HG03066 (cell line): Measurements from ENCODE around the gene JPT1.
"Not testable (repeated sequence)": the region's sequence is repeated elsewhere in the genome, so short reads cannot be mapped to it uniquely, and the experiment has no call there.

Source experiments
- ATAC-seq: cut with Tn5 transposase; IDR thresholded peaks from one replicate; pipeline ENCODE4 v1.9.1; 2021; ENCODE audit warnings: low read depth; ENCODE audit not compliant: unreplicated experiment

Gene JPT1

DNA sequence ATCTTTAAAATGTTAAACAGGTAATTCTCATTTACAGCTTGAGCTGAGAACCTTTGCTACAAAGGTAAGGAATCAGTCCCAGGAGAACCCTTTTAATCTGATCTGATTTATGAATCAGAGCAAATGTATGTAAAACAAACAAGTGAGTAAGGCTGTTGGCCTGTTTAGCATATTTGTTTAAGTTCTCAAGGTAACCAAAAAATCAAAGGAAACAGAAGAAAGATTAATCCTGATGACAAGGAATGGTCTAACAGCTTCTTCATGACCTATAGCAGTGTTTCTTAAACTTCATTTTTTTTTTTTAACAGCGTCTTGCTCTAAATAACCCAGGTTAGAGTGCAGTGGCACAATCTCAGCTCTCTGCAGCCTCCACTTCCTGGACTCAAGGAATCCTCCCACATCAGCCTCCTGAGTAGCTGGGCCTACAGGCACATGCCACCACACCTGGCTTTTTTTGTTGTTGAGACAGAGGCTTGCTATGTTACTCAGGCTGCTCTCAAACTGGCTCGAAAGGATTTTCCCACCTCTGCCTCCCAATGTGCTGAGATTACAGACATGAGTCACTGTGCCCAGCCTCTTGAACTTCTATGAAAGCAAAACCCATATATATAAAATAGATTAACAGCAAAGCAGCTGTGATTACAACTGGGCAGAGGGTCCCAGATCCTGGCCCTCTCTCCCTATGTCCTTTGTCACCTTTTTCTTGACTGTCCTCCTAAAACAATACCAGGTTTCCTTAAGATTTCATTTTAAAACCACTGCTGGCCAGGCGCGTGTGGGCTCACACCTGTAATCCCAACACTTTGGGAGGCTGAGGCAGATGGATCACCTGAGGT lies 5.1 kb upstream of the JPT1 start:
- no peak for ATAC-seq

DNA sequence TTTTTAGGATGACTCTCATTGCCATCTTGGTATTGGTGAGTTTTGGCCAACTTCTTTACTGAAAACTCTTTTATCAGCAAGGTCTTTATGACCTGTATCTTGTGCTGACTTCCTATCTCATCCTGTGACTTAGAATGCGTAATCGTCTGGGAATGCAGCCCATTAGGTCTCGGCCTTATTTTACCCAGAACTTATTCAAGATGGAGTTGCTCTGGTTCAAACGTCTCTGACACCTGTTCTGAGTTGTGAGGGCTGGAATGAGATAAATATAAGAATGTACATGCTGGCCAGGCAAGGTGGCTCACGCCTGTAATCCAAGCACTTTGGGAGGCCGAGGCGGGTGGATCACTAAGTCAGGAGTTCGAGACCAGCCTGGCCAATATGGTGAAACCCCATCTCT lies 4.2 kb upstream of the JPT1 start:
- ATAC-seq: not testable (repeated sequence)

- ATAC-seq: no peak
These were observed 884 bp upstream of the JPT1 start for GRCh38 chr17:75155191-75155601.

- ATAC-seq: peak; percentile 12
These were observed 525 bp downstream of the JPT1 start for GRCh38 chr17:75153780-75154194.

DNA sequence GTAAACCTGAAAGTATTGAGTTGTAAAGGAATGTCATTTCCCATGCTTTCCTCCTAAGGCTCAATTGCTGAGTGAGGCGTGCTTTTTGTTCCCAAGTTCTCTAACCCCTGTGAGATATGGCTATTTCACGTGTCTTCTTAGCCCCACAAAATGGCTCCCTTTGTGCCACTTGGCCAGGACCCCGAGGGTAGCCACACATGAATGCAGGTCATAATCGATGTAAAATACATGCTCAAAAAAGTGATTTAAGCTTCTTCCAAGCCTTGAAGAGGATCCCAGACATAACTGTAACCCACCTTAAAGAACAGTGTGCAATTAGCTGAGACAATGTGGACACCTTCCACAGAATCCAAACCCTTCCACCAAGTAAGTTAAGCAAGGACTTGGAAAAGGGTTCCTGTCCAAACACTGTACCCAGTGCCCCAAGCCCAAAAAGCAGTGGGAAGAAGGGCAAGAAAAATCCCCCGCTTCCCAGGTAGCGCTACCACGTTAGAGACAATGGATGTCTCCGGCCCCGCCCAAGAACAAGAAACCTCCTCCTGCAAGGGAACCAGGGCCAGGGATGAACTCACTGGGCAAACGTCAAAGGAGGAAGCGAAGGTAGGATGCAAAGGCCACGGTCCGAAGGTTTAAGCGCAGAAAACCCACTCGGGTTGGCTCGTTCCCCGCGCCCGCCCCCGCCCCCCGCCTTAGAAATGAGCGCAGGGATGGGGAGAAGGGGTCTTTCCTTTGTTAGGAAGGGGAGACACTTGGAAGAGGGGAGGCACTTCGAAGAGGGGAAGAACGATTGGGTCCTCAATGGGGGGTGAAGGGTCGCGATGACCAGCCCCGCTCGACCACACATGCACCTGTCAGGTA lies 1.2 kb downstream of the JPT1 start:
- ATAC-seq: no peak

DNA sequence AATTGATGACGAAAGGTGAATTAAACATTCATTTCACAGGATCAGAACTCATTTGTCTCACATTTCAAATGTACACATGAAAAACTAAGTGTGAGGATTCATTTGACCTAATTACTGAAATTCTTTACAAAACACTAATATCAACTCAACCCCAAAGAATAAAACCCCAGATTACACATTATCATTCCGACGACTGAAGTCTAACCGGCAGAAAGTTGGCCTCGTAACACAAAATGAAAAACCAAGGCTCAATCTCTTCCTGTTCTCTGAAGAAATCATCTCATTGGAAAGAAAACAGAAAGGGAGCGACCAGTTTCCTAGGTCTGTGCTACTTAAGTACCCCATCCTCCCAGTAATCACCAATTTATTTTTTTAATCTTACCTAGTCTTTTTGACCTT lies 1.8 kb downstream of the JPT1 start:
- ATAC-seq: no peak

GRCh38 chr17:75151930-75152329 lies 2.4 kb downstream of the JPT1 start:
- ATAC-seq: no peak

GRCh38 chr17:75147878-75148546 lies 6.3 kb downstream of the JPT1 start:
- ATAC-seq: no peak

DNA sequence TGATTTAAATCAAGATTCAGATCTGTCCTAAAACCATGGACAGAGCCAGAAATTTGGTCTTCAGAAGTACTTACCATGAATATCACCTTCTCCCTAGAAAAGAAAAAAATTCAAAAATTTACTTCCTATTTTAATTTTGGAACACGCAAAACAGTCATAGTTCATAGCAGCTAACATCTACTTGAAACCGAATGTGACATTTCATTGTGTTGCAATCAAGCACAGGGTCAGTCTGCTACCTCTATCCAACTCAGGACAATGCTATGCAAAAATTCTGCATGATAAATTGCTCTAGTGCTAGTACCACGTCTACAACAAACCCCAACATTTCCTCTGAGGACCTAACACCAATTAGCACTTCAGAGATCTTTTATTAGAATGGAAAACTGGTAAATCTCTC lies 7.7 kb downstream of the JPT1 start:
- ATAC-seq: no peak

DNA sequence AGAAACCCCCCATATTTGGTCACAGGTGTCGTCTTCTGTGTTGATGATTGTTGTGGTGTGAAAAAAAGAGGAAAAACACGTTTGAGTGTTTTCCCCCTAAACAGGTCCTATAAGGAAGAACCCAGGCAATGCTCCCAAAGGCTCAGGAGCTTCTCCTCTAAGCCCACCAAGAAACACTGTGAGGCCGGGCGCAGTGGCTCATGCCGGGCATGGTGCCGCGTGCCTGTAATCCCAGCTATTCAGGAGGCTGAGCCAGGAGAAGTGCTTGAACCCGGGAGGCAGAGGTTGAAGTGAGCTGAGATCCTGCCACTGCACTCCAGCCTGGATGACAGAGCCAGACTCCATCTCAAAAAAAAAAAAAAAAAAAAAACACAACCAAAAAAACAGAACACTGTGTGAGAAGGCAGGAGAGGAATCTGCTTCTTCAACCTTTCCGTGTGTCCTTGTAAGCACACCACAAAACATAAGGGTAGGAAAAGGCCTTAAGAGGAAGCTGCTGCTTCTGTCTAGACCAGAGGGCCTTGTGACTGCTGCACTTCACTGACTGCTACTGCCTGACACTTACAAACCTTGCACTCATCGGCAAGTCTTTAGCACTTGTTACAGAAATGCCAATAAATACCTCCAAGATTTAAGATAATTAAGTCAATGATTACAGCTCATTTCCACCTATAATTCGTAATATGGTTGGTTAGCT lies 9.3 kb downstream of the JPT1 start:
- ATAC-seq: no peak

DNA sequence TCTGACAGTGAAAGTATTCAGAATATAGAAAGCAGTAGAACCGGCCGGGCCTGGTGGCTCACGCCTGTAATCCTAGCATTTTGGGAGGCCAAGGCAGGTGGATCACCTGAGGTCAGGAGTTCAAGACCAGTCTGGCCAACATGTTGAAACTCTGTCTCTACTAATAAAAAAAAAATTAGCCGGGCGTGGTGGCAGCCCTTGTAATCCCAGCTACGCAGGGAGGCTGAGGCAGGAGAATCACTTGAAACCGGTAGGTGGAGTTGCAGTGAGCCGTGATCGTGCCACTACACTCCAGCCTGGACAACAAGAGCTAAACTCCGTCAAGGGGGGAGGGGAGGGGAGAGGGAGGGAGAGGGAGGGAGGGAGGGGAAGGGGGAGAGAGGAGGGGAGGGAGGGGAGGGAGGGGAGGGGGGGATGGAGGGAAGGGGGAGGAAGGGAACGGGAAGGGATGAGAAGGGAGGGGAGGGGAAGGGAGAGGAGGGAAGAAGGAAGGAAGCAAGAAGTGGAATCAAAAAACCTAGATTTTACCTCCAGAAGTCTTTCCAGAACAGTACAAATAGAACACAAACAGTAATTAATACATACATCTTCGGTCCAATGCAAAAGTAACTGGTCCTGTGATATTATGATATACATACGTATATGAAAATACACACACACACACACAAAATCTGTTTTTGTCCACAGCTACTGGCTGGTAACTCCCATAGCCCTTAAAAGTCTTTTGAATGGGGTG lies 11.9 kb downstream of the JPT1 start:
- no peak for ATAC-seq

DNA sequence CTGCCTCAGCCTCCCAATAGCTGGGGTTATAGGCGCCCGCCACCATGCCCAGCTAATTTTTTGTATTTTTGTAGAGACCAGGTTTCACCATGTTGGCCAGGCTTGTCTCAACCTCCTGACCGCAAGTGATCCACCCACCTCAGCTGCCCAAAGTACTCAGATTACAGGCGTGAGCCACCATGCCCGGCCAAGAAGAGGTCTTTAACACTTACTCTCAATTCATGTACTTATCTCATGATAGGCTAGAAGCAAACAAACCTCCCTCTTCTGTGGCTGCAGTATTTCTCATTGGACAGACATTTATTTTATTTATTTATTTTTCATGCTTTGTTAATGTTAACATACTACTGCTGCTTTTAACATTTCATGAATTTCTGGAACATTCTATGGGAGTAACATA lies 15.8 kb downstream of the JPT1 start:
- no peak for ATAC-seq

GRCh38 chr17:75137762-75138161 lies 16.6 kb downstream of the JPT1 start:
- not testable (repeated sequence) for ATAC-seq

- ATAC-seq: no peak
These were observed 18.4 kb downstream of the JPT1 start for GRCh38 chr17:75135946-75136345.

DNA sequence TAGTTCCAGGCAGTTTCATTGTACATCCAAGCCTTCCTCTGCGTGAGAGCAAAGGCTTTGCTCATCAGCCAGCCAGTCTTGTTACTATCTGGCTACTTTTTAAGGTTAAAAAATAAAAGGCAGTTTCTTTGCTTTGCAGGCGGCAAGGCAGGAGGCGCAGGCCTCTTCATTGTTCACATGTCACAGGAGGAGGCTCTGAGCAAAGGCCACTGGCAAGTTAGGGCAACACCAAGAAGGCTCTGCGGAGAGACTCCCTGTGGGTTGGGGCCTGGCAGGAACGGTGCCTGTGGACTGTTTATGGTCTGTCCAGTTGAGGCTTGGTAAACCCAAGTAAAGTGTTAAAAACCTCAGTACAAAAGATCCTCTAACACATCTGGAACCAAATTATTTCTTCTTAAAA lies 18.9 kb downstream of the JPT1 start:
- no peak for ATAC-seq

DNA sequence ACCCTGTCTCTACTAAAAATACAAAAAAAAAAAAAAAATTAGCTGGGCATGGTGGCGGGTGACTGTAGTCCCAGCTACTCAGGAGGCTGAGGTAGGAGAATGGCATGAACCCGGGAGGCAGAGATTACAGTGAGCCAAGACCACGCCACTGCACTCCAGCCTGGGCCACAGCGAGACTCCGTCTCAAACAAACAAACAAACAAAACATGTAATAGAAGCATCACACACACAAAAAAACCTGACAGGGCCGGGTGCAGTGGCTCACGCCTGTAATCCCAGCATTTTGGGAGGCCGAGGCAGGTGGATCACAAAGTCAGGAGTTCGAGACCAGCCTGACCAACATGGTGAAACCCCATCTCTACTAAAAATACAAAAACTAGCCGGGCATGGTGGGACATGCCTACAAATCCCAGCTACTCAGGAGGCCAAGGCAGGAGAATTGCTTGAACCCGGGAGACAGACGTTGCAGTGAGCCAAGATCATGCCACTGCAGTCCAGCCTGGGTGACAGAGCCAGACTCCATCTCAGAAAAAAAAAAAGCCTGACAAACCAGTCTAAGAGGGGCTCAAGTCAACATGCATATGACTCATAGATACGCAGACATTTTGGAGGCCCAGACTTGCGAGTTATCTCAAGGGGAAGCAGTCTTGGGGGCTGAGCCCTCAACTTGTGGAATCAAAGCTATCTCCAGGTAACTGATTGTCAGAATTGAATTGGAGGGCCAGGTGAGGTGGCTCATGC lies 20.5 kb downstream of the JPT1 start:
- ATAC-seq: not testable (repeated sequence)

- ATAC-seq: no peak
These were observed 21.3 kb downstream of the JPT1 start for GRCh38 chr17:75133001-75133400.

DNA sequence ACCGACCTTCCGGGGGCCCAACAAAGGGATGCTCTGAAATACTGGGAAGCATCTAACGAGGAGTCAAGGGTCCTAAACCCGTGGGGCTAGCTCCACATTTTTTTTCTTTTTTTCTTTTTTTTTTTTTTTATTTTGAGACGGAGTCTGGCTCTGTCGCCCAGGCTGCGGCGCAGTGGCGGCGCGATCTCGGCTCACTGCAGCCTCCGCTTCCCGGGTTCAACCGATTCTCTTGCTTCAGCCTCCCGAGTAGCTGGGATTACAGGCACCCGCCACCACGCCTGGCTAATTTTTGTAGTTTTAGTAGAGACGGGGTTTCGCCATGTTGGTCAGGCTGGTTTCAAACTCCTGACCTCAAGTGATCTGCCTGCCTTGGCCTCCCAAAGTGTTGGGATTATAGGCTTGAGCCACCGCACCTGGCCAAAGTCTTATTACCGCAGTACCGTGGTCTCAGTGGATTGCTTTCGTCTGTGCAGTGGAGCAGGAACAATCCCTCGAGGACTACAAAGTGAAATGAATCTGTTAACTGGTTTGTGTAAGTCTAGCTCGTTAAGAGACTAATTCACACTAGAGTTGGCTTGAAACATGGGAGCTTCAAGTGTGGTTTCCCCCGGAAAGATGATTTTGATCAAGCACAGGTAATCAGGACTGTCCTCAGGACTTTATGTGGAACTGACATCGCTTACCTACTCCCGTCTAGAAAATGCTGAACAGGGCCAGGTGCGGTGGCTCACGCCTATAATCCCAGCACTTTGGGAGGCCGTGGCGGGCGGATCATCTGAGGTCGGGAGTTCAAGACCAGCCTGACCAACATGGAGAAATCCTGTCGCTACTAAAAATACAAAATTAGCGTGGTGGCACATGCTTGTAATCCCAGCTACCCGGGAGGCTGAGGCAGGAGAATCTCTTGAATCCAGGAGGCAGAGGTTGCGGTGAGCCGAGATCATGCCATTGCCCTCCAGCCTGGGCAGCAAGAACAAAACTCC lies 22.0 kb downstream of the JPT1 start:
- ATAC-seq: not testable (repeated sequence)
